ENCODE measurements around the gene RABGAP1L.
"Not testable (repeated sequence)": the region's sequence is repeated elsewhere in the genome, so short reads cannot be mapped to it uniquely, and the experiment has no call there.

Gene RABGAP1L

DNA sequence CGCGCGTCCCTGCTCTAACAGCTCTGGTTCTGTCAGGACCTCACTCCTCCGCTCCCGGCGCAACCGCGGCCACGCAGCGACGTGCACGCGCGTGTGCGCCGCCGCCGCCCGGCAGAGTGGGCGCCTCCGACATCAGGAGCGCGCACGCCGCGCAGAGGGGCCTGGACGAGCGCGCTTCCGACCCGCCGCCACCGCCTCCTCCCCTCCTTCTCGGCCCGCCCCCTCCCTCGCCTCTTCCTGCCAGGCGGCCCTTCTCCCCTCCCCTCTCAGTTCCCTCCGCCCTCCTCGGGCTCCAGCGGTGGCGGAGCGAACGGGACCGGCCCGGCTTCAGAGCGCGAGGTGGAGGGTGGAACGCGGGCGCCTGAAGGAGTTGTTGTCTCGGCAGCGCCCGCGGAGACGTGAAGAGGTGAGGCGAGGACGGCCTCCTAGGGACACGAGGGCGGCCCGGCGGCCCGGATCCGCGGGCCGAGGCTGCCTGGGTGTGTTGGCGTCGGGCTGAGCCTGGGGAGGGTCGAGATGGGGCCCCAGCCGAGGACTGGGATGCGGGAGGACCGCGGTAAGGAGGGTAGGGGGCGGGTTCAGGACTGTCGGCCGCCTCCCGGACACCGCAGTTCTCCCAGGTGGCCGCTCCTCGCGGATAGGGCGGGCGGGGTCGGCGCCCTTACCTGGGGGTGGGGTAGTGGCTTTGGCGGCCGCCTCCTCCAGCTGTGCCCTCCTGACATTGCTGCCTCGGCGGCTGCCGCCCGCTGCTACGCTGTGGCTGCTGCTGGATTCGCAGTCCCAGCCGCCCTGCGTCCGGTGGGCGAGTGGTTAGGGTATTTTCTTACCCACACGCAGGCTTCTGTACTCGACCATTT, at the start of gene RABGAP1L:
RABGAP1L (plus strand) TSS at position 269 of the 857 bp plus-strand sequence.
- peak; percentile 62 for DNase-seq

DNA sequence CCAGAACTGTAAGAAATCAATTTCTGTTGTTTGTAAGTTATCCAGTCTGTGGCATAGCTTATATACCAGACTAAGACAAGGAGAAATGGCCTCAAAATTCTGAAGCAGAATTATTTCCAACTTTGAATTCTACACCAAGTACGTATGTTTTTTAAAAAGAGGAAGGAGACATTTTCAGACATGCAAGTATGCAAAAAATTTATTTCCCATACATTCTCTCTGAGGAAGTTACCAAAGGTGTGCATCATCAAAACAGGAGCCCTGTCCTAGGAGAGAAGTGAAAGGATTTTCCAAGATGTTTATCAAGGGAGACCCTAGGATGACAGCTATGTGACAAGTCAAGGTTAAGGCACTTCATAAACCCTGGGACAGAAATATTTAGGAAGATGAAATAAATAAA, 49.3 kb upstream of the RABGAP1L start:
- no peak for DNase-seq

DNA sequence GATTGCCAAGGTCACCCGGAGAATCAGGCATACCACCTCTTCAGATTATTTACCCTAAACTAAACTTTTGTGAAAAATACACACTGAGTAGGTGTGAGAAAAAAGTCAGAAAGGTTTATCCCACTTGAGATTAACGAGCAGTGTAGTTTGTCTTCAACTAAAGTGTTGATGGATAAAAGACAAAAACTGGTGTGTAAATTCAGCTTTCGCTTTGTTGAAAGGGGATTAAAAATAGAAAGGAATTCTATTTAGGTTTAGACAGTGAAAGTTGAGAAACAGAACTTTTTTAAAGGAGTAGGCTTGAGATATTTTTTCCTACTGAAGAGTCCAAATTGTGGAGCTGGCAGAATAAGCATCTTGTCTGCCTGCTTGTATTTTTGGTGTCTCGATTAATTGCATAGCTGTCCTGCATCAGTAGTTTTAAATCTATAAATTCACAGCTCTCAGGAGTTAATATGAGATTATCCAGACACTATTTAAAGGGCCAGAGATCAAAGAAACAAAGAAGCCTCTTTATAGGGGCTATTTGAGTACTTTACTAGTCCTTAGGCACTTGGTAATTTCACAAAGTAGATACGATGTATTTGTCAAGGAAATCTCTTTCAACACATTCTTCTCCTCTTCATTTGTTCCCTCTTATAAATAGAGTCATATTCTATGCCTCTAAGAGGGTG, 46.7 kb upstream of the RABGAP1L start:
- no peak for DNase-seq

DNA sequence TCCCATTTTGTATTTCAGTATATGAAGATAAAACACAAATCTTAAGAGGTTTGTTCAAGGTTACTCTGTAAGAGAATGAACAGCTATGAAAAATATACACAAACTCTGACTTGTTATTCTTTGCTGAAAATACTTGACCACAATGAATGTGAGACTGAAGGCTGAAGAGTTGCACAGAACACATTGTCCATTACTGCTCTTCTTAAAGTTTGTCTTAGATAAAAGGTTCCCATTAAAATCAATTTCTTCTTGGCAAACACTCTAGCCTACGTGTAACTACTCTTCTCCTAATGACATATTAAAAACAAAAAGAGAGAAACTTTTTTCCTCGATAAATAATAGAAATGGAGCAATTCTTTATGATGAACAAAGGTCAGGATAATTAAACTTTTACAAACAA, 45.2 kb upstream of the RABGAP1L start:
- DNase-seq: no peak

DNA sequence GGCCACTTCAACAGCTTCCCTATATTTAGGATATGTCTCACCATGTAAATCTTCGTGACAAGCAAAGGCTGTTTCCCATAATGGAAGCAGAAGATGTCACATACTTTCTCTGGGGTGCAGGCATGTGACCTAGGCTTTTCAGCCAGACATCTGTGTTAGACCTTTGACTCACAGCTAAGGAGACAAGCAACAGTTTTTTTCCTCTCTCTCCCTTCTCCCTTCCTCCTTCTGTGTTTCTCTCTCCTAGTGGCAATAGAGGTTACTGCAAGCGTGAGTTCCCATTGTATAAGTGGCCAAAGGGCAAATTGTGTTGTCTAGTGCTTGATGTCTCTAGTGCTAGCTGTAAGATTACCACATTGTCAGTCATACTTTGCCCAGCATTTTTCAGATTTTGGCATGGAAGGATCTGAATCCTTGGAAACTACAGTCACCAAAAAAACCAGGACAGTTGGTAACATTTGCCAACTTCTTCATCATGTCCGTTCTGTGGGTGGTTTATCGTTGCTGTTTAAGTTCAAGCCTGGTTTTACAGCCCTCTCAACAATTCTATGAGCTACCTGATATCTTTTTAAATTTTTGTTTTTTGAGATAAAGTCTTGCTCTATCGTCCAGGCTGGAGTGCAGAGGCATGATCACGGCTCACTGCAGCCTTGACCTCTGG, 44.4 kb upstream of the RABGAP1L start:
- no peak for DNase-seq

DNA sequence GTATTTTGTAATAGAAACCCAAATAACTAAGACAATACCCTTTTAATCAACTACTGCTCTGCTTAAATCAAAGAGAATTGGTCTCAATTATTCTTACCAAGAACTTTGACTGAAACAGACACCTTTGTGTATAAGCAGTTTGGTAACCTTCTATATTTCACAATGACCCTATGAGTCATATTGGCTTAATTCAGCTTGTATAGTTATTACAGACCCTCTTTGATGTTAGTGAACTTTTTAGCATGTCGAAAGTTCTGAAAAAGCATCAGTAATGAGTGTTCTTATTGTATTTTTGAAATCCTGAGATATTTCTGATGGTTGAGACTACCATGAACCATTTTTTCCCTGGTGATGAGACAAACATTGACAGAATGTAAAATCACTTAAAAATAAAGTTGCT, 43.3 kb upstream of the RABGAP1L start:
- DNase-seq: no peak

DNA sequence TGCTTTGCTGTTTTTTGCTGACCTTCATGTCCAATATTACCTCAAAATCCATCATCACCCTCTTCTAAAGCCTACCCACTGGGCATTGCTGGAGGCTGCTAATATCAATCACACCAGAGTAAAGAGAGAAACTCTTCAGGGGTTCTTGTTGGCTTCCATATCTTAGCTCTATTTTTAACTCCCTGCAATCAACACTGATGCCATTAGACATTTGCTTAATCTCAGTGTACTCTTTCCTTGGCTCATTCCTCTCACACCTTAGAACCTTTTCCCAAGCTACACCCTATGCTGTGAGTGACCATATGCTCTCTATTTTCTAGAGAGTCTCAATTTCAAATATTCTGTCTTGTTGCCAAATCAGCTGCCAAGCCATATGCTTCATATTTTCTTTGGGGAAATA, 40.6 kb upstream of the RABGAP1L start:
- no peak for DNase-seq

DNA sequence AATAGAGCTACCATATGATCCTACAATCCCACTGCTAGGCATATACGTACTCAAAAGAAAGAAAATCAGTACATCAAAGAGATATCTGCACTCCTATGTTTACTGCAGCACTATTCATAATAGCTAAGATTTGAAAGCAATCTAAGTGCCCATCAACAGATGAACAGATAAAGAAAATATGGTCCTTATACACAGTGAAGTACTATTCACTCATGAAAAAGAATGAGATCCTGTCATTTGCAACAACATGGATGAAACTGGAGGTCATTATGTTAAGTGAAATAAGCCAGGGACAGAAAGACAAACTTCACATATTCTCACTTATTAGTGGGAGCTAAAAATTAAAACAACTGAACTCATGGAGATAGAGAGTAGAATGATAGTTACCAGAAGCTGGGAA, 37.0 kb upstream of the RABGAP1L start:
- not testable (repeated sequence) for DNase-seq

DNA sequence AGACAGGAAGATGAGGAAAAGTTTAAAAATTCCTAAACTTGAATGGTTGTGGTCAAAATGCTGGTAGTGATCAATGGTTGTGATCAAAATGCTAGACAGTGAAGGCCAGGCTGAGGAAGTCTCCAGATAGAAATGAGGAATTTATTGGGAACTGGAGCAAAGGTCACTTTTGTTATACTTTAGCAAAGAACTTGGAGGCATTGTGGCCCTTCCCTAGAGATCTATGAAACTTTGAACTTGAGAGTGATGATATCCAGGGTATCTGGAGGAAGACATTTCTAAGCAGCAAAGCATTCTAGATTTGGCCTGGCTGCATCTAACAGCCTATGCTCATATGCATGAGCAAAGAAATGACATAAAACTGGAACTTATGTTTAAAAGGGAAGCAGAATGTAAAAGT, 35.5 kb upstream of the RABGAP1L start:
- no peak for DNase-seq

DNA sequence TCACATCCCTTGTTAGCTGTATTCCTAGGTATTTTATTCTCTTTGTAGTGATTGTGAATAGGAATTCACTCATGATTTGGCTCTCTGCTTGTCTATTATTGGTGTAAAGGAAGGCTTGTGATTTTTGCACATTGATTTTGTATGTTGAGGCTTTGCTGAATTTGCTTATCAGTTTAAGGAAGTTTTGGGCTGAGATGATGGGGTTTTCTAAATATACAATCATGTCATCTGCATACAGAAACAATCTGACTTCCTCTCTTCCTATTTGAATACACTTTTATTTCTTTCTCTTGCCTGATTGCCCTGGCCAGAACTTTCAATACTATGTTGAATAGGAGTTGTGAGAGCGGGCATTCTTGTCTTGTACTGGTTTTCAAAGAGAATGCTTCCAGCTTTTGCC, 32.1 kb upstream of the RABGAP1L start:
- not testable (repeated sequence) for DNase-seq

DNA sequence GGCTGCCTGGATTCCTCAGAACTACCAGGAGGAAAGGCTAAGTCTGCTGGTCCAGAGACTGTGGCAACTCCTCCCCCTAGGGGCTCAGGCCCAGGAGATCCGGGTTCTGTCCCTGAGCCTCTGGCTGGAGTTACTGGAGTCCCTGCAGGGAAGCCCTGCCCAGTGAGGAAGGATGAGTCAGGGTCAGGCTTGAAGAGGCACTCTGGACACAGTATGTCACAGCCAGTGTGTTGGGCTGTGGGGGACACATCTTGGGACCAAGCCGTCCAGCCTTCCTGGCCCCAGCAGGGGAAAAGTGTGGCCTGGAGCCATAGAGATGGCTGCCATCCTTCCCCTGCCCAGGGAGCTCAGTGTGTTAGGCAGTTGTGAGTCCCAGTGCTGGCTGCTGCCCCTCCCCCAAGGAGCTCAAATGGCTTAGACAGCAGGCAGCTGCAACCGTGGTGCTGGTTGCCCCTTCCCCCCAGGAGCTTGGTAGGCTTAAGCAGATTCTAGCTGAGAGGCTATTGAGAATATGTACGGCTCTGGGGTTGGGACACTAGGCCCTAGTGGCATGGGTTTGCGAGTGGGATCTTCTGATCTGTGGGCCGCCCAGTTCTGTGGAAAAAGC, 28.2 kb upstream of the RABGAP1L start:
- no peak for DNase-seq

DNA sequence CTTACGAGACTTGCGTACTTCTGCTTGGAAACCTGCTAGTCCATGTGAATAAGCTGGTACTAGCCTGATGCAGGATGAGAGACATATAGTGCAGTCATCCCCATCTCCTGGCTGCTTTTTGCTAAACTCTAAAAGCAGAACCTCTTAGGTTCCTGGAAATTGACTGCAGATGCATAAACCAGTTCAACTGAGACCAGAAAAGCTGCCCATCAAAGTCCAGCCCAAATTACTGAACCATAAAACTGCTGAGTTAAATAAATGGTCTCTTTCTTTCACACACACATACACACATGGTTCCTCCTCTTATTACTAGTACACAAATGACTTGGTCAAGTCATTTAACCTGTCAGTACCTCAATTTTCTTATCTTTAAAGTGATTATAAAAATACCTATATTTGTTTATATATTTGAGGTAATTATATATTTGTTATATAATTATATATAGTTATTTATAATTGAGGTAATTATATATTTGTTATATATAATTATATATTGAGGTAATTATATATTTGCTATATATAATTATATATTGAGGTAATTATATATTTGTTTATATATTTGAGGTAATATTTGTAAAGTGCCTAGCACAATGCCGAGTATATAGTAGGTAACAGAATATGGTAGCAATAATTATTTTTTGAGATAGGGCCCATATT, 25.2 kb upstream of the RABGAP1L start:
- no peak for DNase-seq

DNA sequence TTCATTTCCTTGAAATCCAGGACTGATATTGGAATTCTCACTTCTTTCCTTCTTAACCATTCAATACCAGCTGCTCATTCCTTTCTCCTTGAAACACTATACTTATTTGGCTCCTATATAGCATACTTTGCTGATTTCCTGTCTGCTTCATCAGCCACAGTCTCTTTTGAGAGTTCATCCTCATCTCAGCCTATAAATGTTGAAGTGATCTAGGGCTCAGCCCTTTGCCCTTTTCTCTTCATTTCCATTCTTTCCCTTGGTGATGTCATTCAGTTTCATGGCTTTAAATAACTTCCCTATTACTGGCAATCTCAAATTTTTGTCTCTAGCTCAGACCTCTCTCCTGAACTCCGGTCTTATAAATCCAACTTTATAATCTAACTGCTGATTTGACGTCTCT, 24.1 kb upstream of the RABGAP1L start:
- no peak for DNase-seq

DNA sequence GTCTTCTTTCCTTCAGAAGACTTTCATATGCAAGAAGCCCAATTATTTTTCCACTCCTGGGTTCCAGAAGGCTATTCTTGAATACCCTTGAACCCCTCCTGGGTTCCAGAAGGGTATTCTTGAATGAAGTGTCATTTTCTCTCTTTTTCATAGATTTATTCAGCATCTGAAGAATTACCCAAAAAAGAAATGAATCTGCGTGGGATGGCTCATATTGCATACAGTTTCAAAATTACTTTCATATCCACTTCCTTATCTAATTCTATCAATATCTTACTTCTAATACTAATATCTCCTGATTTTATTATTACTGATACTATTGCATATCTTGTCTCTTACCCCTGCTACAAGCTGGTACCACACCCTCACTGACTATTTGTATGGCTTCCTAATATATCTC, 22.6 kb upstream of the RABGAP1L start:
- no peak for DNase-seq

DNA sequence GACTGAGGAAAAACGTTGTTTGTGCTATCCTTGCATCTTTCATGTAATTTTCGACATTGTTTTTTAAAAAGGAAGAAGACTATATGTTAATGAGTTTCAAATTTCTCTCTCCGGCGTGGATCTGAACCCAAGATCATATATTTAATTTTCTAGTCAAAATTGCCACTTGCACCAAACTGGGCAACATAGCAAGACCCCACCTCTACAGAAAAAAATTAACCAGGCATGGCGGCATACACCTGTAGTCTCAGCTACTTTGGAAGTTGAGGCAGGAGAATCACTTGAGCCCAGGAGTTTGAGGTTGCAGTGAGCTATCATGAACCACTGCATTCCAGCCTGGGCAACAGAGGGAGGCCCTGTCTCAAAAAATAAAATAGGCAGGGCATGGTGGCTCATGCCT, 16.5 kb upstream of the RABGAP1L start:
- DNase-seq: no peak

DNA sequence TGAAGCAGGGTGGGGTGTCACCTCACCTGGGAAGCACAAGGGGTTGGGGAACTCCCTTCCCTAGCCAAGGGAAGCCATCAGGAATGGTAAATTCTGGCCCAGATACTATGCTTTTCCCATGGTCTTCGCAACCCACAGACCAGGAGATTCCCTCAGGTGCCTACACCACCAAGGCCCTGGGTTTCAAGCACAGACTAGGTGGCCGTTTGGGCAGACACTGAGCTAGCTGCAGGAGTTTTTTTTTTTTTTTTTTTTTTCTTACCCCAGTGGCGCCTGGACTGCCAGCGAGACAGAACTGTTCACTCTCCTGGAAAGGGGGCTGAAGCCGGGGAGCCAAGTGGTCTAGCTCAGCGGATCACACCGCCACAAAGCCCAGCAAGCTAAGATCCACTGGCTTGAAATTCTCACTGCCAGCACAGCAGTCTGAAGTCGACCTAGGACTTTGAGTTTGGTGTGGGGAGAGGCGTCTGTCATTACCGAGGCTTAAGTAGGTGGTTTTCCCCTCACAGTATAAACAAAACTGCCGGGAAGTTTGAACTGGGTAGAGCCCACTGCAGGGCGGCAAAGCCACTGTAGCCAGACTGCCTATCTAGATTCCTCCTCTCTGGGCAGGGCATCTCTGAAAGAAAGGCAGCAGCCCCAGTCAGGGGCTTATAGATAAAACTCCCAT, 15.5 kb upstream of the RABGAP1L start:
- DNase-seq: not testable (repeated sequence)

DNA sequence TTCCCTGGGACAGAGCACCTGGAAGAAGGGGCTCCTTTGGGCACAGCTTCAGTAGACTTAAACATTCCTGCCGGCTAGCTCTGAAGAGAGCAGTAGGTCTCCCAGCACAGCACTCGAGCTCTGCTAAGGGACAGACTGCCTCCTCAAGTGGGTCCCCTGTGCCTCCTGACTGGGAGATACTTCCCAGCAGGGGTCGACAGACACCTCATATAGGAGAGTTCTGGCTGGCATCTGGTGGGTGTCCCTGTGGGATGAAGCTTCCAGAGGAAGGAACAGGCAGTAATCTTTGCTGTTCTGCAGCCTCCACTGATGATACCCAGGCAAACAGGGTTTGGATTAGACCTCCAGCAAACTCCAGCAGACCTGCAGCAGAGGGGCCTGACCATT, 14.9 kb upstream of the RABGAP1L start:
- DNase-seq: not testable (repeated sequence)

DNA sequence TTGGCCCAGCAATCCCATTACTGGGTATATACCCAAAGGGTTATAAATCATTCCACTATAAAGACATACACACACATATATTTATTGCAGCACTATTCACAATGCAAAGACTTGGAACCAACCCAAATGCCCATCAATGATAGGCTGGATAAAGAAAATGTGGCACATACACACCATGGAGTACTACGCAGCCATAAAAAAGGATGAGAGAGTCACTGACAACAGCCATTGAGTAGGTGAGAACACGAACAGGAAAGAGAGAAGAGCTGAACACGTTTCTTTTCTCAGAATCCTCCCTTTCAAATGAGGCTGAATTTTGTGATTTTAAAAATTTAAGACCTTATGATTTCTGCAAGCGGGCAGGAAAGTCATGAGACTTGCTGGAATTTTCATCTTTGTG, 10.1 kb upstream of the RABGAP1L start:
- DNase-seq: no peak

DNA sequence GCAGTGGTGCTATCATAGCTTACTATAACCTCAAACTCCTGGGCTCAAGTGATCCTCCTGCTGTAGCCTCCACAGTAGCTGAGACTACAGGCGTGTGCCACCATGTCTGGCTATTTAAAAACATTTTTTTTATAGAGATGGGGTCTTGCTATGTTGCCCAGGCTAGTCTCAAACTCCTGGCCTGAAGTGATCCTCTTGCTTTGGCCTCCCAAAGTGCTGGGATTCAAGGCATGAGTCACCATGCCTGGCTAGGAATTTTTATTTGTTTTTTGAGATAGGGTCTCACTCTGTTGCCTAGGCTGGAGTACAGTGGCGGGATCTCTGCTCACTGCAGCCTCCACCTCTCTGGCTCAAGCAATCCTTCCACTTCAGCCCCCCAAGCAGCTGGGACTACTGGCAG, 8.8 kb upstream of the RABGAP1L start:
- no peak for DNase-seq

DNA sequence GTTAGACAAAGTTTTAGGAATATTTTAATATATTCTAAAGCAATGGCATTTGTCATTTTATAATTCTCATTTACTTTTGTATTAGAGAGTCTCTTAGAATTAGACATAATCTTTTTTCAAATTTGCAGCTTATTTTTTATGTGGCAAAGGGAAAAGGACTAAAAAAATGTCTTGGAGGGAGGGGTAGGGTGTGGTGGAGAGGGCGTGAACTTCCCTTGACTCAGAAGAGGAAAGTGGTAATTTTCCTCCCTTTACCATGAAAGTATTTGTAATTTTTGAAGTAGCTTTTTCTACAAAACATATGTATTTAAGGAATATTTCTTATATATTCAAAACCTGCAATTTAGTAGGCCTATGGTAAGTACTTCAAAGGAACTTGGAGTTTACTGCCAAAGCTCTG, 6.9 kb upstream of the RABGAP1L start:
- no peak for DNase-seq

DNA sequence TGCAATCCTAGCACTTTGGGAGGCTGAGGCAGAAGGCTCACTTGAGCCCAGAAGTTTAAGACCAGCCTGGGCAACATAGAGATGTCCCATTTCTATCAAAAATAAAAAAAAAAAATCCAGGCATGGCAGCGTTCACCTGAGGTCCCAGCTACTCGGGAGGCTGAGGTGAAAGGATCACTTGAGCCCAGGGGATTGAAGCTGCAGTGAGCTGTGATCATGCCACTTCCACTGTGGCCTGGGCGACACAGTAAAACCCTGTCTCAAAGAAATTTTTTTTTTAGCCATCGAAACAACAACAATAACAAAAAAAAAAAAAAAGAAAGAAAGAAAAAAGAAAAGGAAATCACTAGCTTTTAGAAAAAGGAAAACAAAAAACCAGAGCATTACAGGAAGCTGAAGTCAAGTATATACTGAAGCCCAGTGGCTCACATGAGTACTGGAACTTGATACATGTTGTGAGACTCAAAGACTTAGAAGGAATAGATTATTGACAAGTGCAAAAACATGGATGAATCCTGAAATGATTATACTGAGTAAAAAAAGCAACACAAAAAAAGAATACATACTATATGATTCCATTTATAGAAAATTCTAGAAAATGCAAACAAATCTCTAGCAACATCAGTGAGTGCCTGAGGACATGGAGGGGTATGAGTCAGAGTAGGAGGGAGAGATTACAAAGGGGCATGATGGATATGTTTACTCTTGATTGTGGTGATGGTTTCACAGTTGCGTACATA, 6.1 kb upstream of the RABGAP1L start:
- DNase-seq: no peak

DNA sequence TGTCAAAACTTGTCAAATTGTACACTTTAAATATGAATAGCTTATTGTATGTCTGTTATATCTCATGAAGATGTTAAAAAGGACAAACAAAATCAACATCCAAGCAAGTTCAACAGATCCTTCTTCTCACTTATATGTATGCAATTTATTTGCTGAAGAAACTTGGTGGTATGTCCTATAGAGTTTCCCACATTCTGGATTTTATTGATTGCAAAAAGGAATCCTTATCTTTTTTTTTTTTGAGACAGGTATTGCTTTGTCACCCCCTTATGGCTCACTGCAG, 5.6 kb upstream of the RABGAP1L start:
- DNase-seq: no peak
